HepG2 (cell line): Measurements from ENCODE around the gene HSD17B11. TPM values are rescaled to one million over a fixed set of nuclear protein-coding genes. Genes with fewer than 3 reads are reported as not detected.
A peak's percentile ranks its signal among the peaks of the same experiment; 100 is the strongest.

Experiments used
- BCL6 ChIP-seq: IDR thresholded peaks from 2 replicates; pipeline ENCODE4 v1.6.1; 2016; ENCODE audit warnings: missing genetic modification reagents, missing compliant biosample characterization
- DPF2 ChIP-seq: sonication (generic); formaldehyde crosslinking; IDR thresholded peaks from 2 replicates; pipeline ENCODE4 v1.4.0; 2020; ENCODE audit warnings: mild to moderate bottlenecking, low read depth, missing genetic modification reagents, borderline replicate concordance
- FOSL2 ChIP-seq: sonication (generic); formaldehyde crosslinking; IDR thresholded peaks from 2 replicates; pipeline ENCODE4 v1.4.0; 2020; ENCODE audit warnings: missing genetic modification reagents
- FOXO1 ChIP-seq: sonication (generic); formaldehyde crosslinking; IDR thresholded peaks from 2 replicates; pipeline ENCODE4 v1.4.0; 2020; ENCODE audit warnings: missing genetic modification reagents
- GATA4 ChIP-seq: sonication (generic); IDR thresholded peaks from 2 replicates; pipeline ENCODE4 v1.6.1; 2016; ENCODE audit warnings: antibody characterized with exemption, low read depth, borderline replicate concordance
- KDM6A ChIP-seq: IDR thresholded peaks from 2 replicates; pipeline ENCODE4 v1.6.1; 2016; ENCODE audit warnings: low read depth
- RFXAP ChIP-seq: sonication (generic); formaldehyde crosslinking; IDR thresholded peaks from 2 replicates; pipeline ENCODE4 v1.4.0; 2020; ENCODE audit warnings: missing genetic modification reagents, borderline replicate concordance
- SAFB2 ChIP-seq: sonication (generic); formaldehyde crosslinking; IDR thresholded peaks from 2 replicates; pipeline ENCODE4 v1.5.1; 2020; ENCODE audit warnings: missing genetic modification reagents, low read depth, mild to moderate bottlenecking, borderline replicate concordance
- SETDB1 ChIP-seq: sonication (generic); formaldehyde crosslinking; IDR thresholded peaks from 2 replicates; pipeline ENCODE4 v1.5.1; 2020; ENCODE audit warnings: missing genetic modification reagents, mild to moderate bottlenecking, borderline replicate concordance
- TBX2 ChIP-seq: sonication (generic); formaldehyde crosslinking; IDR thresholded peaks from 2 replicates; pipeline ENCODE4 v1.5.0; 2020; ENCODE audit warnings: missing genetic modification reagents, mild to moderate bottlenecking, borderline replicate concordance
- THAP11 ChIP-seq: IDR thresholded peaks from 2 replicates; pipeline ENCODE4 v1.6.1; 2016; ENCODE audit warnings: missing biosample characterization, missing genetic modification reagents
- U2AF1 ChIP-seq: fragments of 200-400 bp; formaldehyde crosslinking; optimal IDR thresholded peaks from 2 replicates; pipeline ENCODE3; 2017; ENCODE audit warnings: mild to moderate bottlenecking, low read depth, low read length
- ZEB1 ChIP-seq: IDR thresholded peaks from 2 replicates; pipeline ENCODE4 v1.6.1; 2012; ENCODE audit warnings: mild to moderate bottlenecking, low read depth, inconsistent platforms; ENCODE audit not compliant: insufficient replicate concordance
- ZFX ChIP-seq: sonication (generic); formaldehyde crosslinking; IDR thresholded peaks from 2 replicates; pipeline ENCODE4 v1.4.0; 2020; ENCODE audit warnings: mild to moderate bottlenecking, low read depth, missing genetic modification reagents, moderate library complexity
- ZNF652 ChIP-seq: IDR thresholded peaks from 2 replicates; pipeline ENCODE4 v1.6.1; 2016; ENCODE audit warnings: low read depth, borderline replicate concordance
- ZNF720 ChIP-seq: sonication (generic); formaldehyde crosslinking; IDR thresholded peaks from 2 replicates; pipeline ENCODE4 v1.4.0; 2020; ENCODE audit warnings: missing genetic modification reagents
- ZNF788 ChIP-seq: sonication (generic); formaldehyde crosslinking; IDR thresholded peaks from 2 replicates; pipeline ENCODE4 v1.5.0; 2020; ENCODE audit warnings: mild to moderate bottlenecking, missing genetic modification reagents, borderline replicate concordance
- polyA plus RNA-seq, 8 experiments: library from polyadenylated mRNA; depleted of rRNA in 3 of 8; stranded (reverse) in 7 of 8; unstranded in 1 of 8; fragments of >200 nt; fragmentation: Illumina TruSeq in 4 of 8; extraction: Trizol in 4 of 8; gene quantifications; 2 replicates each; pipeline versions ENCODE4 v1.2.1 to v1.2.3, GENCODE V29; 2011 to 2016; ENCODE audit warnings: low read depth in 4 of 8, missing spikeins in 1 of 8, mixed read lengths in 1 of 8; ENCODE audit not compliant: insufficient read depth in 1 of 8
- total RNA-seq, 5 experiments: library from RNA; depleted of rRNA; stranded (reverse); fragments of >200 nt; fragmentation: Illumina TruSeq; extraction: Trizol; gene quantifications; 2 replicates each; pipeline ENCODE4 v1.2.3, GENCODE V29; 2016; ENCODE audit warnings: low read depth in 1 of 5
- TF ChIP-seq, protein P1 (sequence below), 2 experiments: sonication (generic) in 1 of 2; formaldehyde crosslinking in 1 of 2; IDR thresholded peaks; 2 replicates each; pipeline versions ENCODE4 v1.4.0 to v1.6.1; 2018 to 2020; ENCODE audit warnings: missing genetic modification reagents in 2 of 2, borderline replicate concordance in 1 of 2, low read depth in 1 of 2, mild to moderate bottlenecking in 1 of 2, missing biosample characterization in 1 of 2
- TF ChIP-seq, protein P2 (sequence below): sonication (generic); formaldehyde crosslinking; IDR thresholded peaks from 2 replicates; pipeline ENCODE4 v1.4.0; 2020; ENCODE audit warnings: mild to moderate bottlenecking, missing genetic modification reagents
- TF ChIP-seq, protein P3 (sequence below): sonication (generic); formaldehyde crosslinking; IDR thresholded peaks from 2 replicates; pipeline ENCODE4 v1.8.0; 2022; ENCODE audit warnings: mild to moderate bottlenecking, missing genetic modification reagents, borderline replicate concordance
- TF ChIP-seq, protein P4 (sequence below): sonication (generic); formaldehyde crosslinking; IDR thresholded peaks from 2 replicates; pipeline ENCODE4 v1.5.0; 2020; ENCODE audit warnings: missing genetic modification reagents
- TF ChIP-seq, protein P5 (sequence below): sonication (generic); formaldehyde crosslinking; IDR thresholded peaks from 2 replicates; pipeline ENCODE4 v1.4.0; 2020; ENCODE audit warnings: missing genetic modification reagents

Gene HSD17B11
- total and polyA plus RNA-seq, 2 of the 13 experiments (the other 11 are each of a cell fraction or from before 2014, with no cell fraction given): 121 to 158 TPM

DNA sequence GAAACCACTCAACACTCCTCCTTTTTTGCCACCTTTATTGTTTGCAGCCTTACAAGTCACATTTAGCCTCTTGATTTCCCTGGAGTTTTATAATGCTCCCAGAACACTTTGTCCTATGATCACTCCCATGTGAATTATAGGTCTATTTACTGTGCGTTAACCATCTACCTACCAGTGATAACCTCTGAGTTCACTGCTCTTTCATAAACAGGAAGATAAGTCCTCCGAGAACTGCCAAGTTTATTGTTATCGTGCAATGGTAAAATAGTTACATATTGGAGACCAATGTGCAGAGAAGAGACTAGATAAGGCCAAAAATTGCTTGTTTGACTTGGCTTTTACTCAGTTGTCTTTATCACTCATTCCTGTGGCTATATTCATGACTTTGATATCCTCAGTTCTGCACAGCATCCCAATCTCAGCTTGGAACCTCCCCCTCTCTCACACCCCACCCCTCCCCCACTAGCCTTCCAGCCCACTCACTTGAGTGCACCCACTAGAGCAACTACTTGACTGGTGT, 18.5 kb upstream of the HSD17B11 start (continued):
- no peak for TF ChIP-seq SETDB1
- TF ChIP-seq ZNF652 (CRISPR knock-in tag): peak; percentile 91
- TF ChIP-seq, protein P1, sequence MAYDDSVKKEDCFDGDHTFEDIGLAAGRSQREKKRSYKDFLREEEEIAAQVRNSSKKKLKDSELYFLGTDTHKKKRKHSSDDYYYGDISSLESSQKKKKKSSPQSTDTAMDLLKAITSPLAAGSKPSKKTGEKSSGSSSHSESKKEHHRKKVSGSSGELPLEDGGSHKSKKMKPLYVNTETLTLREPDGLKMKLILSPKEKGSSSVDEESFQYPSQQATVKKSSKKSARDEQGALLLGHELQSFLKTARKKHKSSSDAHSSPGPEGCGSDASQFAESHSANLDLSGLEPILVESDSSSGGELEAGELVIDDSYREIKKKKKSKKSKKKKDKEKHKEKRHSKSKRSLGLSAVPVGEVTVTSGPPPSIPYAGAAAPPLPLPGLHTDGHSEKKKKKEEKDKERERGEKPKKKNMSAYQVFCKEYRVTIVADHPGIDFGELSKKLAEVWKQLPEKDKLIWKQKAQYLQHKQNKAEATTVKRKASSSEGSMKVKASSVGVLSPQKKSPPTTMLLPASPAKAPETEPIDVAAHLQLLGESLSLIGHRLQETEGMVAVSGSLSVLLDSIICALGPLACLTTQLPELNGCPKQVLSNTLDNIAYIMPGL (CRISPR knock-in tag; IDR thresholded peaks at IDR 0.05; ENCODE audit: borderline replicate concordance in 1 of 2, low read depth in 1 of 2): peak in 1 of 2 experiments; percentile 27; a peak in 1 of 4 replicates
- TF ChIP-seq FOSL2 (CRISPR knock-in tag): 0 out of 2 replicates have a peak, but pooled peaks have one; percentile 13
- TF ChIP-seq RFXAP (CRISPR knock-in tag): no peak
- peak; percentile 67 for TF ChIP-seq FOXO1
- peak; percentile 78; the same call in 1 of the 2 replicates for TF ChIP-seq DPF2
- peak; percentile 54; the same call in 1 of the 2 replicates for TF ChIP-seq KDM6A (CRISPR knock-in tag)
- TF ChIP-seq ZEB1: no peak
- no peak for TF ChIP-seq SAFB2 (CRISPR knock-in tag)
- no peak for TF ChIP-seq ZFX (CRISPR knock-in tag)
- TF ChIP-seq, protein P2, sequence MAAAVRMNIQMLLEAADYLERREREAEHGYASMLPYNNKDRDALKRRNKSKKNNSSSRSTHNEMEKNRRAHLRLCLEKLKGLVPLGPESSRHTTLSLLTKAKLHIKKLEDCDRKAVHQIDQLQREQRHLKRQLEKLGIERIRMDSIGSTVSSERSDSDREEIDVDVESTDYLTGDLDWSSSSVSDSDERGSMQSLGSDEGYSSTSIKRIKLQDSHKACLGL (CRISPR knock-in tag): no peak
- peak; percentile 27; the same call in 1 of the 2 replicates for TF ChIP-seq THAP11 (CRISPR knock-in tag)
- TF ChIP-seq ZNF720: no peak
- TF ChIP-seq ZNF788 (CRISPR knock-in tag): no peak
- peak; percentile 75; the same call in 1 of the 2 replicates for TF ChIP-seq TBX2 (CRISPR knock-in tag)
- TF ChIP-seq, protein P3, sequence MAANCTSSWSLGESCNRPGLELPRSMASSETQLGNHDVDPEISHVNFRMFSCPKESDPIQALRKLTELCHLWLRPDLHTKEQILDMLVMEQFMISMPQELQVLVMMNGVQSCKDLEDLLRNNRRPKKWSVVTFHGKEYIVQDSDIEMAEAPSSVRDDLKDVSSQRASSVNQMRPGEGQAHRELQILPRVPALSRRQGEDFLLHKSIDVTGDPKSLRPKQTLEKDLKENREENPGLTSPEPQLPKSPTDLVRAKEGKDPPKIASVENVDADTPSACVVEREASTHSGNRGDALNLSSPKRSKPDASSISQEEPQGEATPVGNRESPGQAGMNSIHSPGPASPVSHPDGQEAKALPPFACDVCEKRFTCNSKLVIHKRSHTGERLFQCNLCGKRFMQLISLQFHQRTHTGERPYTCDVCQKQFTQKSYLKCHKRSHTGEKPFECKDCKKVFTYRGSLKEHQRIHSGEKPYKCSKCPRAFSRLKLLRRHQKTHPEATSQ: 0 out of 2 replicates have a peak, but pooled peaks have one; percentile 38
- peak; percentile 95 for TF ChIP-seq GATA4
- TF ChIP-seq, protein P4, sequence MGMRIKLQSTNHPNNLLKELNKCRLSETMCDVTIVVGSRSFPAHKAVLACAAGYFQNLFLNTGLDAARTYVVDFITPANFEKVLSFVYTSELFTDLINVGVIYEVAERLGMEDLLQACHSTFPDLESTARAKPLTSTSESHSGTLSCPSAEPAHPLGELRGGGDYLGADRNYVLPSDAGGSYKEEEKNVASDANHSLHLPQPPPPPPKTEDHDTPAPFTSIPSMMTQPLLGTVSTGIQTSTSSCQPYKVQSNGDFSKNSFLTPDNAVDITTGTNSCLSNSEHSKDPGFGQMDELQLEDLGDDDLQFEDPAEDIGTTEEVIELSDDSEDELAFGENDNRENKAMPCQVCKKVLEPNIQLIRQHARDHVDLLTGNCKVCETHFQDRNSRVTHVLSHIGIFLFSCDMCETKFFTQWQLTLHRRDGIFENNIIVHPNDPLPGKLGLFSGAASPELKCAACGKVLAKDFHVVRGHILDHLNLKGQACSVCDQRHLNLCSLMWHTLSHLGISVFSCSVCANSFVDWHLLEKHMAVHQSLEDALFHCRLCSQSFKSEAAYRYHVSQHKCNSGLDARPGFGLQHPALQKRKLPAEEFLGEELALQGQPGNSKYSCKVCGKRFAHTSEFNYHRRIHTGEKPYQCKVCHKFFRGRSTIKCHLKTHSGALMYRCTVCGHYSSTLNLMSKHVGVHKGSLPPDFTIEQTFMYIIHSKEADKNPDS (CRISPR knock-in tag): no peak; the same call in 1 of the 2 replicates
- TF ChIP-seq, protein P5, sequence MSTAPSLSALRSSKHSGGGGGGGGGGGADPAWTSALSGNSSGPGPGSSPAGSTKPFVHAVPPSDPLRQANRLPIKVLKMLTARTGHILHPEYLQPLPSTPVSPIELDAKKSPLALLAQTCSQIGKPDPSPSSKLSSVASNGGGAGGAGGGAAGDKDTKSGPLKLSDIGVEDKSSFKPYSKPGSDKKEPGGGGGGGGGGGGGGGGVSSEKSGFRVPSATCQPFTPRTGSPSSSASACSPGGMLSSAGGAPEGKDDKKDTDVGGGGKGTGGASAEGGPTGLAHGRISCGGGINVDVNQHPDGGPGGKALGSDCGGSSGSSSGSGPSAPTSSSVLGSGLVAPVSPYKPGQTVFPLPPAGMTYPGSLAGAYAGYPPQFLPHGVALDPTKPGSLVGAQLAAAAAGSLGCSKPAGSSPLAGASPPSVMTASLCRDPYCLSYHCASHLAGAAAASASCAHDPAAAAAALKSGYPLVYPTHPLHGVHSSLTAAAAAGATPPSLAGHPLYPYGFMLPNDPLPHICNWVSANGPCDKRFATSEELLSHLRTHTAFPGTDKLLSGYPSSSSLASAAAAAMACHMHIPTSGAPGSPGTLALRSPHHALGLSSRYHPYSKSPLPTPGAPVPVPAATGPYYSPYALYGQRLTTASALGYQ (CRISPR knock-in tag): peak; percentile 86
- peak; percentile 73 for TF ChIP-seq BCL6
- no peak for TF ChIP-seq U2AF1
